ENCODE data around the gene FOXN3.

DNA sequence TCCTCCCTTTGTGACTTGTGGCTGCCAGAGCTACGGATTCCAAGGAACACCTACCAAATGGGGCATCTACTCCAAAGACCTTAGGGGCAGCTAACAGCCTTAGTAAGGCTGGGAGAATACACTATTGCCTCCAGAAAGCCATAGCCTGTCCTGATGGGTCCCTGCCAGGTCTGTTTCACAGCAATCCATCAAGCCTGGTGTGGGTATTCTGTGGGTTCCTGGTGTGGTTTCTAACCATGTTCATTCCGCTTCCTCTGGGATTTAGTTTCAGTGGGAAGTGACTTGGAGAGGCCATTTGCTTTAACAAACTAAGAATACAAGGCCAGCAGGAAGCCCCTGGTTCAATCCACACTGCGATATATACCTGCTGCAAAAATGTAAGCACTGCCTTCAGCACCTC lies 220.5 kb downstream of the FOXN3 start:
- TF ChIP-seq, protein P1, sequence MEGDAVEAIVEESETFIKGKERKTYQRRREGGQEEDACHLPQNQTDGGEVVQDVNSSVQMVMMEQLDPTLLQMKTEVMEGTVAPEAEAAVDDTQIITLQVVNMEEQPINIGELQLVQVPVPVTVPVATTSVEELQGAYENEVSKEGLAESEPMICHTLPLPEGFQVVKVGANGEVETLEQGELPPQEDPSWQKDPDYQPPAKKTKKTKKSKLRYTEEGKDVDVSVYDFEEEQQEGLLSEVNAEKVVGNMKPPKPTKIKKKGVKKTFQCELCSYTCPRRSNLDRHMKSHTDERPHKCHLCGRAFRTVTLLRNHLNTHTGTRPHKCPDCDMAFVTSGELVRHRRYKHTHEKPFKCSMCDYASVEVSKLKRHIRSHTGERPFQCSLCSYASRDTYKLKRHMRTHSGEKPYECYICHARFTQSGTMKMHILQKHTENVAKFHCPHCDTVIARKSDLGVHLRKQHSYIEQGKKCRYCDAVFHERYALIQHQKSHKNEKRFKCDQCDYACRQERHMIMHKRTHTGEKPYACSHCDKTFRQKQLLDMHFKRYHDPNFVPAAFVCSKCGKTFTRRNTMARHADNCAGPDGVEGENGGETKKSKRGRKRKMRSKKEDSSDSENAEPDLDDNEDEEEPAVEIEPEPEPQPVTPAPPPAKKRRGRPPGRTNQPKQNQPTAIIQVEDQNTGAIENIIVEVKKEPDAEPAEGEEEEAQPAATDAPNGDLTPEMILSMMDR (IDR thresholded peaks at IDR 0.05; ENCODE audit: low read depth, low read length), result no peak
- no peak for TF ChIP-seq POLR2A (IDR thresholded peaks at IDR 0.05; ENCODE audit: extremely low read depth, insufficient read length)
